A549 (cell line): Measurements from ENCODE around the gene LRRC4B. TPM values are rescaled to one million over a fixed set of nuclear protein-coding genes. Genes with fewer than 3 reads are reported as not detected.

Source experiments
- ATAC-seq, 2 experiments: fragments of 200-7000 bp in 1 of 2; fragments of >200 bp in 1 of 2; cut with Nextera tagmentation in 1 of 2; cut with Tn5 transposase in 1 of 2; 3 replicates each; pipeline versions ENCODE4 v1.8.0 to v1.9.1; 2018 to 2020; ENCODE audit warnings: mild to moderate bottlenecking in 1 of 2, moderate library complexity in 1 of 2
- CTCF ChIA-PET: fragments of 300-600 bp; sonication (Branson Sonifier 250); formaldehyde crosslinking; extraction: SDS; loops from one replicate; lab custom pipeline; 2021; ENCODE audit warnings: antibody characterized with exemption, inconsistent platforms; lab: Yijun Ruan, JAX
- POLR2A ChIA-PET: fragments of 350-600 bp; formaldehyde crosslinking; extraction: SDS; loops from one replicate; lab custom pipeline; 2021; ENCODE audit warnings: antibody characterized with exemption, inconsistent platforms; lab: Yijun Ruan, JAX
- DNase-seq, 2 experiments: peaks; one replicate each; pipeline versions ENCODE4 v3.0.0 to v3.0.0-alpha.2; 2011 to 2016; ENCODE audit warnings: low read depth in 1 of 2, low spot score in 1 of 2
- FAIRE-seq: peaks from 2 replicates; lab custom pipeline; 2011; peaks lifted over from hg19 to GRCh38; lab: Jason Lieb, UNC
- H3K27ac ChIP-seq, 2 experiments: fragments of >200 bp; sonication (Bioruptor Twin); formaldehyde crosslinking; 3 replicates each; pipeline ENCODE4 v1.5.1; 2016 to 2017
- H3K4me1 ChIP-seq: fragments of >200 bp; sonication (Bioruptor Twin); formaldehyde crosslinking; 3 replicates; pipeline ENCODE4 v1.6.1; 2016
- H3K4me2 ChIP-seq: fragments of >200 bp; sonication (Bioruptor Twin); formaldehyde crosslinking; 3 replicates; pipeline ENCODE4 v1.6.1; 2016
- H3K4me3 ChIP-seq: fragments of >200 bp; sonication (Bioruptor Twin); formaldehyde crosslinking; 3 replicates; pipeline ENCODE4 v1.5.1; 2016
- H3K9me3 ChIP-seq: fragments of >200 bp; sonication (Bioruptor Twin); formaldehyde crosslinking; 3 replicates; pipeline ENCODE4 v1.6.1; 2016
- BHLHE40 ChIP-seq: IDR thresholded peaks from 2 replicates; pipeline ENCODE4 v1.6.1; 2012; ENCODE audit warnings: low read depth, low read length, inconsistent platforms
- CEBPB ChIP-seq, 2 experiments: fragments of >200 bp in 1 of 2; sonication (Bioruptor Twin) in 1 of 2; formaldehyde crosslinking in 1 of 2; IDR thresholded peaks; 2 replicates each; pipeline ENCODE4 v1.6.1; 2012 to 2016
- CHD4 ChIP-seq: fragments of 200-600 bp; sonication (generic); IDR thresholded peaks from 2 replicates; pipeline ENCODE4 v1.6.1; 2016; ENCODE audit warnings: antibody characterized with exemption, mild to moderate bottlenecking, borderline replicate concordance
- ESRRA ChIP-seq: fragments of 150-350 bp; IDR thresholded peaks from 2 replicates; pipeline ENCODE4 v1.6.1; 2014; ENCODE audit warnings: mild to moderate bottlenecking, low read length, borderline replicate concordance
- GATA3 ChIP-seq: IDR thresholded peaks from 2 replicates; pipeline ENCODE4 v1.6.1; 2012; ENCODE audit warnings: borderline replicate concordance
- HEYL ChIP-seq: fragments of 250-450 bp; sonication (Bioruptor Pico); IDR thresholded peaks from 2 replicates; pipeline ENCODE4 v1.8.0; 2021; ENCODE audit warnings: mild to moderate bottlenecking, moderate library complexity
- JUN ChIP-seq, 2 experiments: fragments of >200 bp; sonication (Bioruptor Twin); formaldehyde crosslinking; IDR thresholded peaks; 2 replicates in 1 of 2; 3 replicates in 1 of 2; pipeline ENCODE4 v1.6.1; 2016 to 2017
- MAFK ChIP-seq: fragments of 450-650 bp; IDR thresholded peaks from 2 replicates; pipeline ENCODE4 v1.6.1; 2014; ENCODE audit not compliant: partially characterized antibody
- MAZ ChIP-seq: fragments of 150-350 bp; IDR thresholded peaks from 2 replicates; pipeline ENCODE4 v1.6.1; 2014; ENCODE audit warnings: antibody characterized with exemption, low read depth, low read length, borderline replicate concordance
- NFE2L2 ChIP-seq: fragments of 150-350 bp; conservative IDR thresholded peaks from 2 replicates; pipeline ENCODE4 v1.6.1; 2014; ENCODE audit warnings: low read length
- NPAS2 ChIP-seq: fragments of 250-450 bp; sonication (Bioruptor Pico); IDR thresholded peaks from 2 replicates; pipeline ENCODE4 v1.8.0; 2022; ENCODE audit warnings: mild to moderate bottlenecking, moderate library complexity, borderline replicate concordance
- NR3C1 ChIP-seq: fragments of >200 bp; sonication (Bioruptor Twin); formaldehyde crosslinking; IDR thresholded peaks from 3 replicates; pipeline ENCODE4 v1.6.1; 2017
- POLR2AphosphoS2 ChIP-seq: conservative IDR thresholded peaks from 2 replicates; pipeline ENCODE4 v1.6.1; 2012; ENCODE audit warnings: low read length, improper control_type of control experiment, inconsistent platforms
- RAD21 ChIP-seq, 2 experiments: fragments of >200 bp in 1 of 2; sonication (Bioruptor Twin) in 1 of 2; formaldehyde crosslinking in 1 of 2; IDR thresholded peaks in 1 of 2; conservative IDR thresholded peaks in 1 of 2; 2 replicates in 1 of 2; 3 replicates in 1 of 2; pipeline ENCODE4 v1.6.1; 2012 to 2018; ENCODE audit warnings: inconsistent platforms in 1 of 2
- RARB ChIP-seq: fragments of 250-450 bp; sonication (Bioruptor Pico); IDR thresholded peaks from 2 replicates; pipeline ENCODE4 v1.8.0; 2021; ENCODE audit warnings: mild to moderate bottlenecking, moderate library complexity
- RFX5 ChIP-seq: fragments of 450-650 bp; IDR thresholded peaks from 2 replicates; pipeline ENCODE4 v1.7.1; 2014; ENCODE audit warnings: antibody characterized with exemption, mild to moderate bottlenecking, moderate library complexity
- SMC3 ChIP-seq: fragments of >200 bp; sonication (Bioruptor Twin); formaldehyde crosslinking; IDR thresholded peaks from 3 replicates; pipeline ENCODE4 v1.6.1; 2018; ENCODE audit warnings: inconsistent platforms
- SREBF2 ChIP-seq: fragments of 450-650 bp; IDR thresholded peaks from 2 replicates; pipeline ENCODE4 v1.6.1; 2014; ENCODE audit warnings: mild to moderate bottlenecking, moderate library complexity
- TP53 ChIP-seq: fragments of 250-450 bp; sonication (Bioruptor Pico); IDR thresholded peaks from 2 replicates; pipeline ENCODE4 v1.5.0; 2021; ENCODE audit warnings: mild to moderate bottlenecking, moderate library complexity
- ZFP36 ChIP-seq: fragments of 450-650 bp; IDR thresholded peaks from 2 replicates; pipeline ENCODE4 v1.6.1; 2014; ENCODE audit warnings: borderline replicate concordance; ENCODE audit not compliant: partially characterized antibody
- ZSCAN20 ChIP-seq: fragments of 250-450 bp; sonication (Bioruptor Pico); IDR thresholded peaks from 2 replicates; pipeline ENCODE4 v1.8.0; 2022; ENCODE audit warnings: mild to moderate bottlenecking, moderate library complexity
- WGBS: methylation state at CpG from one replicate; pipeline ENCODE4 v1.1.6; 2017; ENCODE audit errors: missing lambda C conversion rate; 5-methylcytosine and 5-hydroxymethylcytosine counted together
- polyA plus RNA-seq, 4 experiments: library from polyadenylated mRNA; depleted of rRNA in 3 of 4; stranded (reverse); fragments of >200 nt; fragmentation: RNase III in 1 of 4; extraction: RNeasy Plus Mini Kit Qiagen cat#74134 plus additional on column Dnase treatment in 1 of 4; gene quantifications; 2 replicates in 3 of 4; 3 replicates in 1 of 4; pipeline ENCODE4 v1.2.3, GENCODE V29; 2011 to 2017
- TF ChIP-seq, protein P1 (sequence below): fragments of >200 bp; sonication (Bioruptor Twin); formaldehyde crosslinking; IDR thresholded peaks from 3 replicates; pipeline ENCODE4 v1.5.1; 2016
- TF ChIP-seq, protein P2 (sequence below): fragments of 150-350 bp; IDR thresholded peaks from 2 replicates; pipeline ENCODE4 v1.6.1; 2014; ENCODE audit warnings: low read depth, mild to moderate bottlenecking, low read length
- TF ChIP-seq, protein P3 (sequence below): IDR thresholded peaks from 2 replicates; pipeline ENCODE4 v1.6.1; 2012
- TF ChIP-seq, protein P4 (sequence below): fragments of 200-600 bp; sonication (generic); IDR thresholded peaks from 2 replicates; pipeline ENCODE4 v1.6.1; 2016; ENCODE audit warnings: antibody characterized with exemption, mild to moderate bottlenecking, moderate library complexity
- TF ChIP-seq, protein P5 (sequence below): fragments of 250-450 bp; sonication (Bioruptor Pico); IDR thresholded peaks from 2 replicates; pipeline ENCODE4 v1.5.0; 2021; ENCODE audit warnings: mild to moderate bottlenecking, moderate library complexity, borderline replicate concordance
- TF ChIP-seq, protein P6 (sequence below): IDR thresholded peaks from 2 replicates; pipeline ENCODE4 v1.6.1; 2012; ENCODE audit warnings: low read depth, borderline replicate concordance
- TF ChIP-seq, protein P7 (sequence below): fragments of >200 bp; sonication (Bioruptor Twin); formaldehyde crosslinking; IDR thresholded peaks from 3 replicates; pipeline ENCODE4 v1.6.1; 2016

Gene LRRC4B
- polyA plus RNA-seq, 2 of the 4 experiments (the other 2 are of a cell fraction): 0.54 to 0.97 TPM

DNA sequence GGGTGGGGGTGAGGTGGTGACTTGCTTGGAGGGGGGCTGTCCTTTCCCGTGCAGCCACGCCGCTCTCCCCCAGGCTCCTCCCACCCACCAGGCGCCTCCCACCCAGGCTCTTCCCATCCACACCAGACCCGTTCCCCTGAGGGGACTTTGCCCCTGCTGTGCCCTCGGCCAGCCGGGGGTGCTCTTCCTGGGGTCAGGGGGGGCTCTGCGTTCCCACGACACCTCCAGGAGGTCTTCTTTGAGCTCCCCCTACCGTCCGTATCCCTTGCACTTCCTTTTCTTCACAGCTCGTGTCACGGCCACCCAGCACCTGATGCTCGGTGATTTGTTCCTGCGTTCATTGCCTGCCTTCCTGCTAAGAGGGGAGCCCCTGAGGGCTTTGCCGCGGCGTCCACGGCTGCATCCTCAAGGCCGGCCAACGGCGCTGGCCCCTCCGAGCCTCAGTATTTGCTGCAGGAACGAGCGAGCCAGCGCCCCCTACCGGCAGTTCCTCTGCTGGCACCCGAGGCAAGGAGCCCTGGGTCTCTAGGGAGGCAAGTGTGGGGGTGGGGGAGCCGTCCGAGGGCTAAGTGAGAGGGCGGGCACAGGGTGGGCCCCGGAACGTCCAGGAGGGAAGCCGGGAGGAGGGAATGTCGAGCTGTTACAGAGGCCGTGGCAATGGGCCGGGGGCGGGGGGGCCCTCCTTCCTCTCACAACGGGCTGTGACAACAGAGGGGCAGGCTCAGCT, 11.8 kb downstream of the LRRC4B start:
- CTCF ChIA-PET: interaction anchor here (0.6 to 11.8 kb wide), 67 partner anchors 8 to 409 kb away, joined by 3 to 355 read pairs (median 5); partner anchors contain the start of gene JOSD2
- POLR2A ChIA-PET: interaction anchor here (0.6 to 1.0 kb wide), 5 partner anchors 18 to 199 kb away, joined by 3 to 5 read pairs (median 3); partner anchors contain the start of gene JOSD2
- no peaks in the 10 kb centered on the region for H3K9me3 ChIP-seq
- peak overlapping the region; percentile 91 for H3K4me2 ChIP-seq
- H3K4me1 ChIP-seq: peaks cover 14% of the 10 kb centered on the region
- WGBS: 0% methylated on average over 18 of the region's 39 CpGs
- FAIRE-seq (no peak), DNase-seq (peak; percentile 88 to 98), ATAC-seq (peak; percentile 78 to 92)
- peak overlapping the region; percentile 80 to 89 for H3K27ac ChIP-seq
- H3K4me3 ChIP-seq: peak overlapping the region; percentile 64
- no peak for TF ChIP-seq TP53
- no peak for TF ChIP-seq HEYL (CRISPR knock-in tag)
- TF ChIP-seq JUN (IDR thresholded peaks at IDR 0.05): peak in 1 of 2 experiments; percentile 47; a peak in 3 of 5 replicates
- no peak for TF ChIP-seq SREBF2
- TF ChIP-seq, protein P1, sequence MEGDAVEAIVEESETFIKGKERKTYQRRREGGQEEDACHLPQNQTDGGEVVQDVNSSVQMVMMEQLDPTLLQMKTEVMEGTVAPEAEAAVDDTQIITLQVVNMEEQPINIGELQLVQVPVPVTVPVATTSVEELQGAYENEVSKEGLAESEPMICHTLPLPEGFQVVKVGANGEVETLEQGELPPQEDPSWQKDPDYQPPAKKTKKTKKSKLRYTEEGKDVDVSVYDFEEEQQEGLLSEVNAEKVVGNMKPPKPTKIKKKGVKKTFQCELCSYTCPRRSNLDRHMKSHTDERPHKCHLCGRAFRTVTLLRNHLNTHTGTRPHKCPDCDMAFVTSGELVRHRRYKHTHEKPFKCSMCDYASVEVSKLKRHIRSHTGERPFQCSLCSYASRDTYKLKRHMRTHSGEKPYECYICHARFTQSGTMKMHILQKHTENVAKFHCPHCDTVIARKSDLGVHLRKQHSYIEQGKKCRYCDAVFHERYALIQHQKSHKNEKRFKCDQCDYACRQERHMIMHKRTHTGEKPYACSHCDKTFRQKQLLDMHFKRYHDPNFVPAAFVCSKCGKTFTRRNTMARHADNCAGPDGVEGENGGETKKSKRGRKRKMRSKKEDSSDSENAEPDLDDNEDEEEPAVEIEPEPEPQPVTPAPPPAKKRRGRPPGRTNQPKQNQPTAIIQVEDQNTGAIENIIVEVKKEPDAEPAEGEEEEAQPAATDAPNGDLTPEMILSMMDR: peak; percentile 100
- TF ChIP-seq CHD4: peak; percentile 31; the same call in 1 of the 2 replicates
- no peak for TF ChIP-seq GATA3
- no peak for TF ChIP-seq MAFK
- no peak for TF ChIP-seq ZFP36
- TF ChIP-seq RAD21 (conservative IDR thresholded peaks at IDR 0.05 in 1 of 2, IDR thresholded peaks at IDR 0.05 in 1 of 2): peak; percentile 44 to 61
- TF ChIP-seq BHLHE40: no peak
- TF ChIP-seq RFX5: peak; percentile 53; the same call in 1 of the 2 replicates
- TF ChIP-seq NR3C1: no peak
- TF ChIP-seq, protein P2, sequence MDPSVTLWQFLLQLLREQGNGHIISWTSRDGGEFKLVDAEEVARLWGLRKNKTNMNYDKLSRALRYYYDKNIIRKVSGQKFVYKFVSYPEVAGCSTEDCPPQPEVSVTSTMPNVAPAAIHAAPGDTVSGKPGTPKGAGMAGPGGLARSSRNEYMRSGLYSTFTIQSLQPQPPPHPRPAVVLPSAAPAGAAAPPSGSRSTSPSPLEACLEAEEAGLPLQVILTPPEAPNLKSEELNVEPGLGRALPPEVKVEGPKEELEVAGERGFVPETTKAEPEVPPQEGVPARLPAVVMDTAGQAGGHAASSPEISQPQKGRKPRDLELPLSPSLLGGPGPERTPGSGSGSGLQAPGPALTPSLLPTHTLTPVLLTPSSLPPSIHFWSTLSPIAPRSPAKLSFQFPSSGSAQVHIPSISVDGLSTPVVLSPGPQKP: no peak
- TF ChIP-seq, protein P3, sequence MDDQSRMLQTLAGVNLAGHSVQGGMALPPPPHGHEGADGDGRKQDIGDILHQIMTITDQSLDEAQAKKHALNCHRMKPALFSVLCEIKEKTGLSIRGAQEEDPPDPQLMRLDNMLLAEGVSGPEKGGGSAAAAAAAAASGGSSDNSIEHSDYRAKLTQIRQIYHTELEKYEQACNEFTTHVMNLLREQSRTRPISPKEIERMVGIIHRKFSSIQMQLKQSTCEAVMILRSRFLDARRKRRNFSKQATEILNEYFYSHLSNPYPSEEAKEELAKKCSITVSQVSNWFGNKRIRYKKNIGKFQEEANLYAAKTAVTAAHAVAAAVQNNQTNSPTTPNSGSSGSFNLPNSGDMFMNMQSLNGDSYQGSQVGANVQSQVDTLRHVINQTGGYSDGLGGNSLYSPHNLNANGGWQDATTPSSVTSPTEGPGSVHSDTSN: no peak
- TF ChIP-seq CEBPB (IDR thresholded peaks at IDR 0.05): no peak
- TF ChIP-seq NPAS2 (CRISPR knock-in tag): no peak
- peak; percentile 70 for TF ChIP-seq SMC3
- no peak for TF ChIP-seq ESRRA
- no peak for TF ChIP-seq ZSCAN20 (CRISPR knock-in tag)
- no peak for TF ChIP-seq POLR2AphosphoS2
- TF ChIP-seq, protein P4, sequence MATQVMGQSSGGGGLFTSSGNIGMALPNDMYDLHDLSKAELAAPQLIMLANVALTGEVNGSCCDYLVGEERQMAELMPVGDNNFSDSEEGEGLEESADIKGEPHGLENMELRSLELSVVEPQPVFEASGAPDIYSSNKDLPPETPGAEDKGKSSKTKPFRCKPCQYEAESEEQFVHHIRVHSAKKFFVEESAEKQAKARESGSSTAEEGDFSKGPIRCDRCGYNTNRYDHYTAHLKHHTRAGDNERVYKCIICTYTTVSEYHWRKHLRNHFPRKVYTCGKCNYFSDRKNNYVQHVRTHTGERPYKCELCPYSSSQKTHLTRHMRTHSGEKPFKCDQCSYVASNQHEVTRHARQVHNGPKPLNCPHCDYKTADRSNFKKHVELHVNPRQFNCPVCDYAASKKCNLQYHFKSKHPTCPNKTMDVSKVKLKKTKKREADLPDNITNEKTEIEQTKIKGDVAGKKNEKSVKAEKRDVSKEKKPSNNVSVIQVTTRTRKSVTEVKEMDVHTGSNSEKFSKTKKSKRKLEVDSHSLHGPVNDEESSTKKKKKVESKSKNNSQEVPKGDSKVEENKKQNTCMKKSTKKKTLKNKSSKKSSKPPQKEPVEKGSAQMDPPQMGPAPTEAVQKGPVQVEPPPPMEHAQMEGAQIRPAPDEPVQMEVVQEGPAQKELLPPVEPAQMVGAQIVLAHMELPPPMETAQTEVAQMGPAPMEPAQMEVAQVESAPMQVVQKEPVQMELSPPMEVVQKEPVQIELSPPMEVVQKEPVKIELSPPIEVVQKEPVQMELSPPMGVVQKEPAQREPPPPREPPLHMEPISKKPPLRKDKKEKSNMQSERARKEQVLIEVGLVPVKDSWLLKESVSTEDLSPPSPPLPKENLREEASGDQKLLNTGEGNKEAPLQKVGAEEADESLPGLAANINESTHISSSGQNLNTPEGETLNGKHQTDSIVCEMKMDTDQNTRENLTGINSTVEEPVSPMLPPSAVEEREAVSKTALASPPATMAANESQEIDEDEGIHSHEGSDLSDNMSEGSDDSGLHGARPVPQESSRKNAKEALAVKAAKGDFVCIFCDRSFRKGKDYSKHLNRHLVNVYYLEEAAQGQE: no peak
- TF ChIP-seq, protein P5, sequence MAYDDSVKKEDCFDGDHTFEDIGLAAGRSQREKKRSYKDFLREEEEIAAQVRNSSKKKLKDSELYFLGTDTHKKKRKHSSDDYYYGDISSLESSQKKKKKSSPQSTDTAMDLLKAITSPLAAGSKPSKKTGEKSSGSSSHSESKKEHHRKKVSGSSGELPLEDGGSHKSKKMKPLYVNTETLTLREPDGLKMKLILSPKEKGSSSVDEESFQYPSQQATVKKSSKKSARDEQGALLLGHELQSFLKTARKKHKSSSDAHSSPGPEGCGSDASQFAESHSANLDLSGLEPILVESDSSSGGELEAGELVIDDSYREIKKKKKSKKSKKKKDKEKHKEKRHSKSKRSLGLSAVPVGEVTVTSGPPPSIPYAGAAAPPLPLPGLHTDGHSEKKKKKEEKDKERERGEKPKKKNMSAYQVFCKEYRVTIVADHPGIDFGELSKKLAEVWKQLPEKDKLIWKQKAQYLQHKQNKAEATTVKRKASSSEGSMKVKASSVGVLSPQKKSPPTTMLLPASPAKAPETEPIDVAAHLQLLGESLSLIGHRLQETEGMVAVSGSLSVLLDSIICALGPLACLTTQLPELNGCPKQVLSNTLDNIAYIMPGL (CRISPR knock-in tag): no peak; the same call in 1 of the 2 replicates
- TF ChIP-seq RARB (CRISPR knock-in tag): no peak
- TF ChIP-seq, protein P6, sequence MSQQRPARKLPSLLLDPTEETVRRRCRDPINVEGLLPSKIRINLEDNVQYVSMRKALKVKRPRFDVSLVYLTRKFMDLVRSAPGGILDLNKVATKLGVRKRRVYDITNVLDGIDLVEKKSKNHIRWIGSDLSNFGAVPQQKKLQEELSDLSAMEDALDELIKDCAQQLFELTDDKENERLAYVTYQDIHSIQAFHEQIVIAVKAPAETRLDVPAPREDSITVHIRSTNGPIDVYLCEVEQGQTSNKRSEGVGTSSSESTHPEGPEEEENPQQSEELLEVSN: no peak
- TF ChIP-seq, protein P7, sequence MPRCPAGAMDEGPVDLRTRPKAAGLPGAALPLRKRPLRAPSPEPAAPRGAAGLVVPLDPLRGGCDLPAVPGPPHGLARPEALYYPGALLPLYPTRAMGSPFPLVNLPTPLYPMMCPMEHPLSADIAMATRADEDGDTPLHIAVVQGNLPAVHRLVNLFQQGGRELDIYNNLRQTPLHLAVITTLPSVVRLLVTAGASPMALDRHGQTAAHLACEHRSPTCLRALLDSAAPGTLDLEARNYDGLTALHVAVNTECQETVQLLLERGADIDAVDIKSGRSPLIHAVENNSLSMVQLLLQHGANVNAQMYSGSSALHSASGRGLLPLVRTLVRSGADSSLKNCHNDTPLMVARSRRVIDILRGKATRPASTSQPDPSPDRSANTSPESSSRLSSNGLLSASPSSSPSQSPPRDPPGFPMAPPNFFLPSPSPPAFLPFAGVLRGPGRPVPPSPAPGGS: no peak
- no peak for TF ChIP-seq NFE2L2
- TF ChIP-seq MAZ: no peak
